HFF-Myc (cell line): ENCODE measurements around the gene DCDC2B.

Source experiments
- DNase-seq: peaks from one replicate; pipeline ENCODE4 v3.0.0-alpha.2; 2011; ENCODE audit warnings: low read depth; ENCODE audit errors: extremely low read depth
- H3K4me3 ChIP-seq: replicated peaks from 2 replicates; pipeline ENCODE4 v1.5.1; 2011; ENCODE audit warnings: low read depth, mild to moderate bottlenecking, control low read depth, low read length
- TF ChIP-seq, protein P1 (sequence below): IDR thresholded peaks from 2 replicates; pipeline ENCODE4 v1.5.1; 2012; ENCODE audit warnings: mild to moderate bottlenecking, low read depth, low read length, control low read depth; ENCODE audit errors: missing control alignments

DCDC2B gene

DNA sequence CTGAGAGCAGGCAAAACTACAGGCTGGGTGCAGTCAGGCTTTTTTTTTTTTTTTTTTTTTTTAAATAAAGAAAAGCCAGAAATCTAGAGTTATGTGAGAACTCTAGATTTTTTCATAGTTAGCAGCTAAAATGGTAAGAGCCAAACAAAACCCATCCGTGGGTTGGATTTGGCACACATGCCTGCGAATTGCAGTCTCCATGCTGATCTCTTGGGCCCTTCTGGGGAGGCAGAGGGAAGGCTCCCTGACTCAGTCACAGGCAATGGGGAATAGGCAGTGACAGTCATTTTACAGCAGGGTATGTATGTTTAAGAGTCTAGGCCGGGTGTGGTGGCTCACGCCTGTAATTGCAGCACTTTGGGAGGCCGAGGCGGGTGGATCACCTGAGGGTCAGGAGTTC is 26.8 kb upstream of the DCDC2B start:
- H3K4me3 ChIP-seq, result peak overlapping the region; percentile 86
- TF ChIP-seq, protein P1, sequence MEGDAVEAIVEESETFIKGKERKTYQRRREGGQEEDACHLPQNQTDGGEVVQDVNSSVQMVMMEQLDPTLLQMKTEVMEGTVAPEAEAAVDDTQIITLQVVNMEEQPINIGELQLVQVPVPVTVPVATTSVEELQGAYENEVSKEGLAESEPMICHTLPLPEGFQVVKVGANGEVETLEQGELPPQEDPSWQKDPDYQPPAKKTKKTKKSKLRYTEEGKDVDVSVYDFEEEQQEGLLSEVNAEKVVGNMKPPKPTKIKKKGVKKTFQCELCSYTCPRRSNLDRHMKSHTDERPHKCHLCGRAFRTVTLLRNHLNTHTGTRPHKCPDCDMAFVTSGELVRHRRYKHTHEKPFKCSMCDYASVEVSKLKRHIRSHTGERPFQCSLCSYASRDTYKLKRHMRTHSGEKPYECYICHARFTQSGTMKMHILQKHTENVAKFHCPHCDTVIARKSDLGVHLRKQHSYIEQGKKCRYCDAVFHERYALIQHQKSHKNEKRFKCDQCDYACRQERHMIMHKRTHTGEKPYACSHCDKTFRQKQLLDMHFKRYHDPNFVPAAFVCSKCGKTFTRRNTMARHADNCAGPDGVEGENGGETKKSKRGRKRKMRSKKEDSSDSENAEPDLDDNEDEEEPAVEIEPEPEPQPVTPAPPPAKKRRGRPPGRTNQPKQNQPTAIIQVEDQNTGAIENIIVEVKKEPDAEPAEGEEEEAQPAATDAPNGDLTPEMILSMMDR, result no peak
- DNase-seq, result no peak

- H3K4me3 ChIP-seq, result no peak overlapping the region
- TF ChIP-seq, protein P1, result no peak
- DNase-seq, result no peak
Observed at GRCh38 chr1:32184650-32185049, 24.2 kb upstream of the DCDC2B start.

GRCh38 chr1:32186077-32186476 is 22.8 kb upstream of the DCDC2B start:
- DNase-seq, result no peak
- TF ChIP-seq, protein P1, result no peak
- no peak overlapping the region for H3K4me3 ChIP-seq

DNA sequence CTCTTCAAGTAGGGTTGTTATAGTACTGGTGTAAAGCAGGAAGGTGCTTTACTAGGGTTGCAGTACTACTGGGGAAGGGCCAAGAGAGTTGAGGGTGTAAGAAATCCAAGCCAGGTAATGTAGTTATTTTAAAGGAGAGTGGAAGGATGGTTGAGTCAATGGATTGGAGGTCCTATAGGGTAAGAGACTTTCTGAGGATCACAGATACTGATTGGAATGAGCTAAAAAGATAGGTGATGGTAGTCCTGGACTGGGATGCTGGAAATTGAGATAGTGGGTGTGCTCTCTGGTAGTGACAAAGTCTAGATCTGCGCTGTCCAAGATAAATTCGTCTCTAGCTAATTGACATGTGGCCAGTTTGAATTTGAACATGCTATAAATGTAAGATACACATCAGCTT is 22.4 kb upstream of the DCDC2B start:
- H3K4me3 ChIP-seq, result no peak overlapping the region

DNA sequence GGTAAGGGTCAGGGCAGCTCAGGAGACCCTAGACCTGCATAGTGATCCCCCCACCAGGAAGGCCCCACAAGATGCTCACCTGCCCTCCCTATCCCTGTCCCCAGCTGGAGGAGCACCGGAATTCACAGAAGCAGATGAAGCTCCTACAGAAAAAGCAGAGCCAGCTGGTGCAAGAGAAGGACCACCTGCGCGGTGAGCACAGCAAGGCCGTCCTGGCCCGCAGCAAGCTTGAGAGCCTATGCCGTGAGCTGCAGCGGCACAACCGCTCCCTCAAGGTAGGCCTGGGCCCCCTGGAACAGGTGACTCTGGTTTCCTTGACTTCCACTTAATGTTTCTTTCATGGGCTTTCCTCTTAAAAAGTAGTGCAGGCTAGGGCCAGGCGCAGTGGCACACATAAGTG is 21.0 kb upstream of the DCDC2B start:
- no peak for DNase-seq
- TF ChIP-seq, protein P1, result no peak
- no peak overlapping the region for H3K4me3 ChIP-seq

More for the DNA sequence above, 22.4 kb upstream of the DCDC2B start:
- TF ChIP-seq, protein P1, result no peak
- DNase-seq, result no peak

GRCh38 chr1:32192220-32192948 is 16.5 kb upstream of the DCDC2B start:
- no peak for DNase-seq
- H3K4me3 ChIP-seq, result no peak overlapping the region
- TF ChIP-seq, protein P1, result no peak

DNA sequence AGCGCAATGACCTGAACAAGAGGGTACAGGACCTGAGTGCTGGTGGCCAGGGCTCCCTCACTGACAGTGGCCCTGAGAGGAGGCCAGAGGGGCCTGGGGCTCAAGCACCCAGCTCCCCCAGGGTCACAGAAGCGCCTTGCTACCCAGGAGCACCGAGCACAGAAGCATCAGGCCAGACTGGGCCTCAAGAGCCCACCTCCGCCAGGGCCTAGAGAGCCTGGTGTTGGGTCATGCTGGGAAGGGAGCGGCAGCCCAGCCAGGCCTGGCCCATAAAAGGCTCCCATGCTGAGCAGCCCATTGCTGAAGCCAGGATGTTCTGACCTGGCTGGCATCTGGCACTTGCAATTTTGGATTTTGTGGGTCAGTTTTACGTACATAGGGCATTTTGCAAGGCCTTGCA is 13.9 kb upstream of the DCDC2B start:
- no peak for DNase-seq
- TF ChIP-seq, protein P1, result no peak
- H3K4me3 ChIP-seq, result no peak overlapping the region
